Natural killer cell treated with Interleukin-12 subunit alpha and Interleukin-12 subunit beta and Interleukin-15 and Interleukin-18, amount 100 ng/mL, for 72 hours (primary cell): ENCODE measurements around the gene SUSD1. TPM values are rescaled to one million over a fixed set of nuclear protein-coding genes. Genes with fewer than 3 reads are reported as not detected.
A peak's percentile ranks its signal among the peaks of the same experiment; 100 is the strongest.

Source experiments
- ATAC-seq, 2 donors: fragments of 150-1000 bp; cut with Tn5 transposase in 1 of 2; sonication (Bioruptor Pico), chemical (Tn5 transposase) in 1 of 2; 2 replicates each; pipeline ENCODE4 v1.10.0; 2021
- DNase-seq: peaks from one replicate; pipeline ENCODE4 v3.0.0; 2022; ENCODE audit warnings: low spot score
- H3K27ac Mint-ChIP-seq, 2 donors: 1 replicate in 1 of 2; 2 replicates in 1 of 2; pipeline ENCODE4 v1.8.0; 2022; ENCODE audit warnings: mixed read lengths in 2 of 2, mild to moderate bottlenecking in 1 of 2, moderate library complexity in 1 of 2
- H3K27me3 Mint-ChIP-seq, 2 donors: 1 replicate in 1 of 2; 2 replicates in 1 of 2; pipeline ENCODE4 v1.8.0; 2022; ENCODE audit warnings: mixed read lengths in 2 of 2
- H3K36me3 Mint-ChIP-seq: one replicate; pipeline ENCODE4 v1.8.0; 2022; ENCODE audit warnings: mixed read lengths
- H3K4me1 Mint-ChIP-seq, 2 donors: 1 replicate in 1 of 2; 2 replicates in 1 of 2; pipeline ENCODE4 v1.8.0; 2022; ENCODE audit warnings: low read depth in 2 of 2, mixed read lengths in 2 of 2, mild to moderate bottlenecking in 1 of 2
- H3K4me3 Mint-ChIP-seq: one replicate; pipeline ENCODE4 v1.8.0; 2022; ENCODE audit warnings: mixed read lengths
- H3K9me3 Mint-ChIP-seq: 2 replicates; pipeline ENCODE4 v1.8.0; 2022; ENCODE audit warnings: mixed read lengths
- total RNA-seq, 2 donors: library from RNA; stranded (reverse); gene quantifications; one replicate each; pipeline ENCODE4 v1.2.3, GENCODE V29; 2022

Gene SUSD1
- total RNA-seq, 2 donors from 2014 or later: 20.0 to 23.4 TPM

DNA sequence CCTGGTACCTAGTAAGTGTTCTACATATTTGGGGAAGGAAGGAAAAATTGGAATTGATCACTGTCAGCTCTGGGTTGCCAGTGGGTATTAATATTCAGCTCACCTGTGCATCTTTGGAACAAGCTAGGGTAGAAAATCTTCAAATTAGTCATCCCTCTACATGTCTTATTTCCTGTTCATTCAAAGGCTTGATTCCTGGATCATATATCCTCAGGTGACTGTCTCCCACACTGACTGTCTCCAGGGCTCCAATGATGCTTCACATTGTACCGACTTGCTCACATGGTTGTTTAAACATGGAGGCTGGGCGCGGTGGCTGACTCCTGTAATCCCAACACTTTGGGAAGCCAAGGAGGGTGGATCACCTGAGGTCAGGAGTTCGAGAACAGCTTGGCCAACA is 11.6 kb upstream of the SUSD1 start:
- H3K4me3 Mint-ChIP-seq: no peak overlapping the region
- H3K27ac Mint-ChIP-seq: no peak overlapping the region
- no peak for DNase-seq
- no peak for ATAC-seq
- peaks cover 7% of the 10 kb centered on the region for H3K36me3 Mint-ChIP-seq
- H3K4me1 Mint-ChIP-seq: peaks cover 8 to 11% of the 10 kb centered on the region in 2 donors
- peaks cover 6% of the 10 kb centered on the region for H3K9me3 Mint-ChIP-seq
- no peaks in the 10 kb centered on the region for H3K27me3 Mint-ChIP-seq

- peaks cover 7% of the 10 kb centered on the region for H3K36me3 Mint-ChIP-seq
- no peak overlapping the region for H3K4me3 Mint-ChIP-seq
- no peak overlapping the region for H3K27ac Mint-ChIP-seq
- DNase-seq (no peak), ATAC-seq (no peak)
- no peaks in the 10 kb centered on the region for H3K27me3 Mint-ChIP-seq
- H3K9me3 Mint-ChIP-seq: peaks cover 6% of the 10 kb centered on the region
- peaks cover 24% of the 10 kb centered on the region in 2 donors for H3K4me1 Mint-ChIP-seq
Measured at GRCh38 chr9:112184946-112185345, 9.8 kb upstream of the SUSD1 start.

GRCh38 chr9:112184221-112184620 is 9.1 kb upstream of the SUSD1 start:
- Mint-ChIP-seq H3K27me3 (no peaks in the 10 kb centered on the region), H3K36me3 (peaks cover 7% of the 10 kb centered on the region), H3K4me3 (no peak overlapping the region), H3K4me1 (peaks cover 24% of the 10 kb centered on the region in 2 donors), H3K9me3 (peaks cover 6% of the 10 kb centered on the region), H3K27ac (no peak overlapping the region)
- ATAC-seq (no peak), DNase-seq (no peak)

- DNase-seq (peak; percentile 77), ATAC-seq (peak; percentile 91 to 94)
- H3K36me3 Mint-ChIP-seq: peaks cover 7% of the 10 kb centered on the region
- peak overlapping the region; percentile 78 to 89 for H3K27ac Mint-ChIP-seq
- peak overlapping the region; percentile 80 for H3K4me3 Mint-ChIP-seq
- H3K4me1 Mint-ChIP-seq: peaks cover 51 to 52% of the 10 kb centered on the region in 2 donors
- H3K27me3 Mint-ChIP-seq: no peaks in the 10 kb centered on the region
- peaks cover 6% of the 10 kb centered on the region for H3K9me3 Mint-ChIP-seq
Measured at GRCh38 chr9:112180387-112180881, 5.3 kb upstream of the SUSD1 start.

- Mint-ChIP-seq H3K4me1 (peaks cover 53 to 56% of the 10 kb centered on the region in 2 donors), H3K4me3 (peak overlapping the region; percentile 80), H3K36me3 (peaks cover 7% of the 10 kb centered on the region), H3K27me3 (no peaks in the 10 kb centered on the region), H3K9me3 (peaks cover 6% of the 10 kb centered on the region), H3K27ac (peak overlapping the region; percentile 78 to 89)
- DNase-seq: no peak
- no peak for ATAC-seq
Measured at GRCh38 chr9:112179816-112180215, 4.7 kb upstream of the SUSD1 start.

GRCh38 chr9:112176524-112176923 is 1.4 kb upstream of the SUSD1 start:
- DNase-seq (no peak), ATAC-seq (no peak)
- H3K4me1 Mint-ChIP-seq: peaks cover 65 to 76% of the 10 kb centered on the region in 2 donors
- peaks cover 9% of the 10 kb centered on the region for H3K36me3 Mint-ChIP-seq
- peaks cover 6% of the 10 kb centered on the region for H3K9me3 Mint-ChIP-seq
- no peaks in the 10 kb centered on the region for H3K27me3 Mint-ChIP-seq
- H3K4me3 Mint-ChIP-seq: peak overlapping the region; percentile 85
- peak overlapping the region; percentile 72 to 83 for H3K27ac Mint-ChIP-seq

DNA sequence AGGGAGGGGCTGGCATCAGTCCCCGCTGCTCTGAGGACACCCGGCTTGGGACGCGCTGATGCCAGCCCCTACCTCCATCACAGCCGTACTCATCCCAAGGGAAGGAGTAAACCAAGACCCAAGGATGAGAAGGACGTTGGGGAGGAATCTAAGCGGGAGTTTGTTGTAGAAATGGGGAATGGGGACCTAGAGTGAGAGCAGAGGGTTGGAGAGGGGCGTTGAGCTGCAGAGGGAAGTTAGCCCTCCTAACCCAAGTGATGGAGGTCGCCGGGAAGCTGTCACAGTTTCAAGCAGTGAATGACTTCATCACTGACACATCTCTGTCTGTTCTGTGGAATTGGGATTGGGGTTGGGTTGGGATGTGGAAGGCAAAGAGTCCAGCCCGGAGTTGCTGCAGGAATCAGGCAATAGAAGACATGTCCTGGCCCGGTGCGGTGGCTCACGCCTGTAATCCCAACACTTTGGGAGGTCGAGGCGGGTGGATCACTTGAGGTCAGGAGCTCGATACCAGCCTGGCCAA is 759 bp upstream of the SUSD1 start:
- Mint-ChIP-seq H3K27ac (peak overlapping the region; percentile 72 to 83), H3K9me3 (peaks cover 6% of the 10 kb centered on the region), H3K27me3 (no peaks in the 10 kb centered on the region), H3K36me3 (peaks cover 9% of the 10 kb centered on the region), H3K4me3 (peak overlapping the region; percentile 85), H3K4me1 (peaks cover 63 to 76% of the 10 kb centered on the region in 2 donors)
- ATAC-seq: no peak
- DNase-seq: no peak

GRCh38 chr9:112174222-112174964 is 704 bp downstream of the SUSD1 start:
- DNase-seq (peak; percentile 90), ATAC-seq (peak; percentile 96)
- H3K27me3 Mint-ChIP-seq: no peaks in the 10 kb centered on the region
- H3K36me3 Mint-ChIP-seq: peaks cover 9% of the 10 kb centered on the region
- peaks cover 68 to 81% of the 10 kb centered on the region in 2 donors for H3K4me1 Mint-ChIP-seq
- peak overlapping the region; percentile 94 for H3K4me3 Mint-ChIP-seq
- peak overlapping the region; percentile 88 to 94 for H3K27ac Mint-ChIP-seq
- peaks cover 6% of the 10 kb centered on the region for H3K9me3 Mint-ChIP-seq

DNA sequence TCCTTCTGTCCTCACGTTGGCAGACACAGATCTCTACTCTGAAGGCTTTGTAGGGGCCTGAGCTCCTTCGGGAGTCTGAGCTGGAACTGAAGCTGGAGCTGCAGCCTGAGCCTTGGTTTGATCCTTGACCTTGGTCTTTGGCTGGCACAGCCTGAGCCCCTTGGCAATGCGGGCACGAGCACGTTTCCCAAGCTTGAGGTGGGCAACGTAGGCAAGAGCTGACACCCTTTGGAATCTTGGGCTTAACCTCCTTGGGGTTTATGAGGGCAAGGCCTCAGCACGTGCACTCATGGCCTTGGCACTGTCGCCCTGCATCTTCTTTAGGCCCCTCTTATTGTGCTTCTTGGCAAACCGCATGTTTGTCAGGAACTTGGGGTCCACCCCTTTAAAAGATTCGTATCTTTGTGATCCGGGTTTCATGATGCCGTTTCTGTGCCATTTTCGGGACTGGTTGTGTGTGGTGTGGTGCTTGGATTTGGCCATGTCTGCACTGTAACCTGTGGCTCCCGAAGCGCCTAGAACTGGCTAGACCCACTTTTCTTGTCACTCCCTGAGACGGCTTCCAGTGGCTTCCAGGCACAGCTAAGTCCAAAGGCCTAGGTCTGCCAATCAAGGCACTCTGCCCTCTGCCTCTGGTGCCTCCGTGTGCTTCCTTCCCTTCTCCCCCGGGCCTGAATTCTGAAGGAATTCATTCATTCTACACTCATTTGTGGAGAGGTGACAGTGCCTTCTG is 1.4 kb downstream of the SUSD1 start:
- Mint-ChIP-seq H3K36me3 (peaks cover 9% of the 10 kb centered on the region), H3K4me3 (peak overlapping the region; percentile 94), H3K27me3 (no peaks in the 10 kb centered on the region), H3K4me1 (peaks cover 73 to 88% of the 10 kb centered on the region in 2 donors), H3K9me3 (peaks cover 6% of the 10 kb centered on the region), H3K27ac (peak overlapping the region; percentile 88 to 94)
- no peak for DNase-seq
- no peak for ATAC-seq

GRCh38 chr9:112170968-112171367 is 4.1 kb downstream of the SUSD1 start:
- Mint-ChIP-seq H3K4me1 (peaks cover 75 to 88% of the 10 kb centered on the region in 2 donors), H3K27ac (no peak overlapping the region), H3K9me3 (peaks cover 6% of the 10 kb centered on the region), H3K27me3 (no peaks in the 10 kb centered on the region), H3K4me3 (peak overlapping the region; percentile 32), H3K36me3 (peaks cover 9% of the 10 kb centered on the region)
- DNase-seq (no peak), ATAC-seq (no peak)

DNA sequence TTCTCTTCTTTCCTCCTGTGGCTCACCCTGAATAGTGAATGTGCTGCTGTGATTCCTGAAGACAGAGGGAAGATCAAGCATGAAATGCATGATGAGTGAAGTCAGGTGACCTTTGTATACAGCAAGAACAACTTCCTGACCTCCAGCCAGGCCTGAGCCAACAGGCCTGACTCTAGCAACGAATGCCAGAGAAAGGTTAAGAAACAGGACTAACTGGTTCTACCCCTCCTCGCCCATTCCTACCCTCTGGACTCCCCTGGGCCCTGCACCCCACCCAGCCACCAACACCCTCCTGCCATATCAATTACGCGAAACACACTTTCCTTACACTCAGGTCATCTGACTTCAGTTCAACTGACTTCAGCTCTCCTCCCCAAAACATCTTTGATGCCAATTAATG is 4.9 kb downstream of the SUSD1 start:
- no peak for DNase-seq
- Mint-ChIP-seq H3K27ac (peak overlapping the region in 1 of 2 donors; percentile 70), H3K27me3 (no peaks in the 10 kb centered on the region), H3K4me3 (no peak overlapping the region), H3K9me3 (peaks cover 6% of the 10 kb centered on the region), H3K36me3 (peaks cover 9% of the 10 kb centered on the region), H3K4me1 (peaks cover 73 to 88% of the 10 kb centered on the region in 2 donors)
- ATAC-seq: no peak

DNA sequence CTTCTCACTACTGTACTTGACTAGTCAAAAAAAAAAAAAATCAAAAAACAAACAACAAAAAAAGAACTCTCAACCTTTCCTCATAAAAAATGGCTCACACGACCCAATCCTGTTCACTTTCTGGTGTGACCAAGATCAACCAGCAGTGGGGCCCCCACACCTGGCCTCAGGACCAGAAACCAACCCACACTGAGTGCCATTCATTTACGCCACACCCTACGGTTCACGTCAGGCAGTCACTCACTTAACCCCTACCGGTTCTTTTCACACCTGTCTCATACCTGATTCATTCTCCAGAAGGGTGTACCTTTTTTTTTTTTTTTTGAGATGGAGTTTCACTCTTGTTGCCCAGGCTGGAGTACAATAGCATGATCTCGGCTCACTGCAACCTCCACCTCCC is 5.7 kb downstream of the SUSD1 start:
- peak overlapping the region; percentile 13 for H3K4me3 Mint-ChIP-seq
- no peaks in the 10 kb centered on the region for H3K27me3 Mint-ChIP-seq
- peaks cover 6% of the 10 kb centered on the region for H3K9me3 Mint-ChIP-seq
- peak overlapping the region; percentile 34 to 68 for H3K27ac Mint-ChIP-seq
- H3K36me3 Mint-ChIP-seq: peaks cover 9% of the 10 kb centered on the region
- peaks cover 70 to 82% of the 10 kb centered on the region in 2 donors for H3K4me1 Mint-ChIP-seq
- DNase-seq (no peak), ATAC-seq (no peak)

DNA sequence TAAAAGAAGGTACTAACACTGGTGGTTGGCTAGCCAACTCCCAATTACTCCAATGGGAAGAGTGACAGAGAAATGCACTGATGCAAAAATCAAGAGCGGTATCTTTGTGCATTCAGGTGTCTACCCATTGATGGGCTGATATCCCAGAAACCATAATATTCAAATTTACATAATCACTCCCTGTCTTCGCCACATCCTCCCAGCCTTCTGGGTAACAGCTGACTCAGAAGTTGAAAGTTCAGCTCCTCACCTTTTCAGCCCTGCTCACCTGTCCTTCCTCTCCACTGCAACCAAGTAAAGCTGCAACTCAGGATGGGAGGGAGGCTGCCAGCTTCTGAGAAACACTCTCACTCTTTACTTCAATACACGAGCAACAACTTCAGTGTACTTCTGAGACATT is 6.9 kb downstream of the SUSD1 start:
- peaks cover 6% of the 10 kb centered on the region for H3K9me3 Mint-ChIP-seq
- peaks cover 9% of the 10 kb centered on the region for H3K36me3 Mint-ChIP-seq
- H3K27ac Mint-ChIP-seq: peak overlapping the region; percentile 34 to 68
- ATAC-seq: peak in 1 of 2 donors; percentile 44
- H3K4me1 Mint-ChIP-seq: peaks cover 64 to 73% of the 10 kb centered on the region in 2 donors
- H3K4me3 Mint-ChIP-seq: peak overlapping the region; percentile 50
- no peaks in the 10 kb centered on the region for H3K27me3 Mint-ChIP-seq
- DNase-seq: no peak
